Mammary epithelial cell (primary cell): ENCODE data around the gene SPATA6.

Experiments
- EZH2 ChIP-seq: IDR thresholded peaks from 2 replicates; pipeline ENCODE4 v1.6.1; 2012; ENCODE audit warnings: low read length, inconsistent platforms, borderline replicate concordance
- TF ChIP-seq, protein P1 (sequence below), 2 donors: IDR thresholded peaks in 1 of 2; conservative IDR thresholded peaks in 1 of 2; 2 replicates each; pipeline ENCODE4 v1.5.1; 2011 to 2012; ENCODE audit warnings: inconsistent platforms in 2 of 2, low read length in 2 of 2, mild to moderate bottlenecking in 2 of 2, control low read depth in 1 of 2, low read depth in 1 of 2; ENCODE audit not compliant: insufficient read depth in 1 of 2; ENCODE audit errors: extremely low read depth in 1 of 2

DNA sequence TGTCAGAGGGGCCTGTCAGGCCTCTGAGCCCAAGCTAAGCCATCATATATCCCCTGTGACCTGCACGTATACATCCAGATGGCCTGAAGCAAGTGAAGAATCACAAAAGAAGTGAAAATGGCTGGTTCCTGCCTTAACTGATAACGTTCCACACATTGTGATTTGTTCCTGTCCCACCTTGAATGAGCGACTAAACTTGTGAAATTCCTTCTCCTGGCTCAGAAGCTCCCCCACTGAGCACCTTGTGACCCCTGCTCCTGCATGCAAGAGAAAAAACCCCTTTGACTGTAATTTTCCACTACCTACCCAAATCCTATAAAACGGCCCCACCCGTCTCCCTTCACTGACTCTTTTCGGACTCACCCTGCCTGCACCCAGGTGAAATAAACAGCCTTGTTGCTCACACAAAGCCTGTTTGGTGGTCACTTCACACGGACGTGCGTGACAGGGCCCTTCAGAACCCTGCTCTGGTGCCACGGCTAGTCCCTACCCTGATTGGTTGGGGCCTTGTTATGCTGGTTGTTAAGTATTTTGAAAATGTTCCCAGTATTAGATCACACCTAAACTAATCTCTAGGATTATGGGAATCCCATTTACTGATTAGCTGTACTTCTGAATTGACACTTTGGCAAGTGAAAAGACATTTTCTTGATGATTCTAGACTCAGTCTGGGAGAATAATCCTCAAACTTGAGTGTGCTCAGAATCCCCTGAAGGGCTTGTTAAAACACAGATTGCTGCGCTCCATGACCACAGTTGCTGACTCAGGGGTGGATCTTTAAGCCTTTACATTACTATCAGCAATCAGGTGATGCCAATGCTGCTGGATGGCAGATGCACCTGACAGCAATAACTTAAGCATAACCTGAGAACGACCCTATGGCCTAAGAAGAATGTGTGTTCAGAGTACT, 28.8 kb upstream of the SPATA6 start:
- no peak for TF ChIP-seq EZH2
- TF ChIP-seq, protein P1, sequence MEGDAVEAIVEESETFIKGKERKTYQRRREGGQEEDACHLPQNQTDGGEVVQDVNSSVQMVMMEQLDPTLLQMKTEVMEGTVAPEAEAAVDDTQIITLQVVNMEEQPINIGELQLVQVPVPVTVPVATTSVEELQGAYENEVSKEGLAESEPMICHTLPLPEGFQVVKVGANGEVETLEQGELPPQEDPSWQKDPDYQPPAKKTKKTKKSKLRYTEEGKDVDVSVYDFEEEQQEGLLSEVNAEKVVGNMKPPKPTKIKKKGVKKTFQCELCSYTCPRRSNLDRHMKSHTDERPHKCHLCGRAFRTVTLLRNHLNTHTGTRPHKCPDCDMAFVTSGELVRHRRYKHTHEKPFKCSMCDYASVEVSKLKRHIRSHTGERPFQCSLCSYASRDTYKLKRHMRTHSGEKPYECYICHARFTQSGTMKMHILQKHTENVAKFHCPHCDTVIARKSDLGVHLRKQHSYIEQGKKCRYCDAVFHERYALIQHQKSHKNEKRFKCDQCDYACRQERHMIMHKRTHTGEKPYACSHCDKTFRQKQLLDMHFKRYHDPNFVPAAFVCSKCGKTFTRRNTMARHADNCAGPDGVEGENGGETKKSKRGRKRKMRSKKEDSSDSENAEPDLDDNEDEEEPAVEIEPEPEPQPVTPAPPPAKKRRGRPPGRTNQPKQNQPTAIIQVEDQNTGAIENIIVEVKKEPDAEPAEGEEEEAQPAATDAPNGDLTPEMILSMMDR (conservative IDR thresholded peaks at IDR 0.05 in 1 of 2, IDR thresholded peaks at IDR 0.05 in 1 of 2; ENCODE audit: extremely low read depth in 1 of 2, insufficient read depth in 1 of 2, low read depth in 1 of 2, low read length in 2 of 2), result no peak
